HUES64 (cell line): ENCODE results near the gene CACNA1A.

ENCODE experiments used
- H3K27ac ChIP-seq: 2 replicates; pipeline ENCODE4 v1.7.0; 2013; ENCODE audit warnings: low read depth, low read length, inconsistent platforms
- H3K27me3 ChIP-seq: 2 replicates; pipeline ENCODE4 v1.6.1; 2013; ENCODE audit warnings: mild to moderate bottlenecking, low read length; ENCODE audit not compliant: insufficient read depth
- H3K36me3 ChIP-seq: 2 replicates; pipeline ENCODE4 v1.6.1; 2013; ENCODE audit warnings: mild to moderate bottlenecking, low read length; ENCODE audit not compliant: insufficient read depth
- H3K4me1 ChIP-seq: 2 replicates; pipeline ENCODE4 v1.6.1; 2013; ENCODE audit warnings: mild to moderate bottlenecking, low read length, moderate library complexity; ENCODE audit not compliant: insufficient read depth
- H3K4me3 ChIP-seq: 2 replicates; pipeline ENCODE4 v1.5.1; 2013; ENCODE audit warnings: mild to moderate bottlenecking, low read length, moderate library complexity
- H3K9ac ChIP-seq: 2 replicates; pipeline ENCODE4 v1.6.1; 2013; ENCODE audit warnings: mild to moderate bottlenecking, low read depth, low read length
- H3K9me3 ChIP-seq: 2 replicates; pipeline ENCODE4 v1.6.1; 2013; ENCODE audit warnings: low read depth, low read length; ENCODE audit not compliant: insufficient read depth
- whole genome bisulfite sequencing: fragments of 150-250, 120-280 bp; methylation state at CpG from one replicate; pipeline ENCODE4 v1.1.7; 2013; ENCODE audit warnings: missing lambda C conversion rate; 5-methylcytosine and 5-hydroxymethylcytosine counted together

CACNA1A gene

GRCh38 chr19:13255041-13255718 is 251.1 kb downstream of the CACNA1A start:
- Histone ChIP-seq H3K4me3 (no peak overlapping the region), H3K27me3 (no peaks in the 10 kb centered on the region), H3K9ac (no peak overlapping the region), H3K36me3 (peaks cover 16% of the 10 kb centered on the region), H3K4me1 (no peaks in the 10 kb centered on the region), H3K27ac (no peak overlapping the region), H3K9me3 (peaks cover 11% of the 10 kb centered on the region)
- 93% methylated on average over 21 of the region's 21 CpGs for WGBS

GRCh38 chr19:13252569-13253335 is 253.5 kb downstream of the CACNA1A start:
- no peaks in the 10 kb centered on the region for H3K27me3 ChIP-seq

GRCh38 chr19:13244920-13245319 is 261.4 kb downstream of the CACNA1A start:
- H3K4me1 ChIP-seq, result no peaks in the 10 kb centered on the region
- H3K27ac ChIP-seq, result no peak overlapping the region
- no peaks in the 10 kb centered on the region for H3K9me3 ChIP-seq
- H3K27me3 ChIP-seq, result no peaks in the 10 kb centered on the region
- no peaks in the 10 kb centered on the region for H3K36me3 ChIP-seq
- H3K9ac ChIP-seq, result no peak overlapping the region
- WGBS, result 92% methylated on average over 12 of the region's 12 CpGs
- H3K4me3 ChIP-seq, result no peak overlapping the region

More at GRCh38 chr19:13252569-13253335, 253.5 kb downstream of the CACNA1A start:
- 88% methylated on average over 11 of the region's 11 CpGs for WGBS
- no peak overlapping the region for H3K27ac ChIP-seq
- peaks cover 7% of the 10 kb centered on the region for H3K36me3 ChIP-seq
- peaks cover 11% of the 10 kb centered on the region for H3K9me3 ChIP-seq
- H3K9ac ChIP-seq, result no peak overlapping the region
- no peak overlapping the region for H3K4me3 ChIP-seq
- H3K4me1 ChIP-seq, result no peaks in the 10 kb centered on the region

- H3K9ac ChIP-seq, result no peak overlapping the region
- no peak overlapping the region for H3K4me3 ChIP-seq
- no peaks in the 10 kb centered on the region for H3K36me3 ChIP-seq
- H3K9me3 ChIP-seq, result no peaks in the 10 kb centered on the region
- WGBS, result 81% methylated on average over 23 of the region's 25 CpGs
- no peaks in the 10 kb centered on the region for H3K27me3 ChIP-seq
- H3K4me1 ChIP-seq, result no peaks in the 10 kb centered on the region
- H3K27ac ChIP-seq, result no peak overlapping the region
These were observed 264.8 kb downstream of the CACNA1A start for GRCh38 chr19:13241231-13242104.

- no peak overlapping the region for H3K9ac ChIP-seq
- no peak overlapping the region for H3K4me3 ChIP-seq
- H3K9me3 ChIP-seq, result no peaks in the 10 kb centered on the region
- H3K27me3 ChIP-seq, result no peaks in the 10 kb centered on the region
- no peak overlapping the region for H3K27ac ChIP-seq
- 87% methylated on average over 9 of the region's 9 CpGs for WGBS
- H3K4me1 ChIP-seq, result no peaks in the 10 kb centered on the region
- H3K36me3 ChIP-seq, result no peaks in the 10 kb centered on the region
These were observed 265.8 kb downstream of the CACNA1A start for GRCh38 chr19:13240312-13241022.

- Histone ChIP-seq H3K4me1 (no peaks in the 10 kb centered on the region), H3K27me3 (no peaks in the 10 kb centered on the region), H3K9ac (no peak overlapping the region), H3K9me3 (no peaks in the 10 kb centered on the region), H3K4me3 (no peak overlapping the region), H3K27ac (no peak overlapping the region), H3K36me3 (no peaks in the 10 kb centered on the region)
- 82% methylated on average over 13 of the region's 13 CpGs for WGBS
These were observed 267.3 kb downstream of the CACNA1A start for GRCh38 chr19:13238891-13239534.

GRCh38 chr19:13234518-13234917 is 271.8 kb downstream of the CACNA1A start:
- Histone ChIP-seq H3K27me3 (no peaks in the 10 kb centered on the region), H3K4me3 (no peak overlapping the region), H3K9ac (no peak overlapping the region), H3K27ac (no peak overlapping the region), H3K36me3 (no peaks in the 10 kb centered on the region), H3K9me3 (no peaks in the 10 kb centered on the region), H3K4me1 (no peaks in the 10 kb centered on the region)
- WGBS, result 22% methylated on average over 13 of the region's 13 CpGs

- H3K27me3 ChIP-seq, result no peaks in the 10 kb centered on the region
- no peak overlapping the region for H3K27ac ChIP-seq
- H3K36me3 ChIP-seq, result no peaks in the 10 kb centered on the region
- 0 out of 2 replicates have a peak, but pooled peaks cover 4% of the 10 kb centered on the region for H3K4me1 ChIP-seq
- no peak overlapping the region for H3K9ac ChIP-seq
- 82% methylated on average over 9 of the region's 9 CpGs for WGBS
- no peaks in the 10 kb centered on the region for H3K9me3 ChIP-seq
- H3K4me3 ChIP-seq, result no peak overlapping the region
These were observed 274.6 kb downstream of the CACNA1A start for GRCh38 chr19:13231663-13232062.

- H3K9me3 ChIP-seq, result no peaks in the 10 kb centered on the region
These were observed 277.0 kb downstream of the CACNA1A start for GRCh38 chr19:13229246-13229645.

GRCh38 chr19:13228561-13228960 is 277.7 kb downstream of the CACNA1A start:
- Histone ChIP-seq H3K27me3 (no peaks in the 10 kb centered on the region), H3K27ac (no peak overlapping the region), H3K9me3 (no peaks in the 10 kb centered on the region), H3K4me3 (no peak overlapping the region), H3K4me1 (0 out of 2 replicates have a peak, but pooled peaks cover 4% of the 10 kb centered on the region), H3K9ac (no peak overlapping the region), H3K36me3 (no peaks in the 10 kb centered on the region)
- 94% methylated on average over 6 of the region's 7 CpGs for WGBS

More at GRCh38 chr19:13229246-13229645, 277.0 kb downstream of the CACNA1A start:
- H3K27me3 ChIP-seq, result no peaks in the 10 kb centered on the region
- H3K36me3 ChIP-seq, result no peaks in the 10 kb centered on the region
- no peak overlapping the region for H3K9ac ChIP-seq
- 0 out of 2 replicates have a peak, but pooled peaks cover 4% of the 10 kb centered on the region for H3K4me1 ChIP-seq
- no peak overlapping the region for H3K4me3 ChIP-seq
- WGBS, result 94% methylated on average over 7 of the region's 7 CpGs
- no peak overlapping the region for H3K27ac ChIP-seq
